Activated CD8-positive, alpha-beta memory T cell treated with anti-CD3 and anti-CD28 coated beads for 24 hours (primary cell): ENCODE results near the gene GRID1.
"Not testable (repeated sequence)": the region's sequence is repeated elsewhere in the genome, so short reads cannot be mapped to it uniquely, and the experiment has no call there.

Source experiments
- DNase-seq: peaks from one replicate; pipeline ENCODE4 v3.0.0-alpha.2; 2020

Gene GRID1

DNA sequence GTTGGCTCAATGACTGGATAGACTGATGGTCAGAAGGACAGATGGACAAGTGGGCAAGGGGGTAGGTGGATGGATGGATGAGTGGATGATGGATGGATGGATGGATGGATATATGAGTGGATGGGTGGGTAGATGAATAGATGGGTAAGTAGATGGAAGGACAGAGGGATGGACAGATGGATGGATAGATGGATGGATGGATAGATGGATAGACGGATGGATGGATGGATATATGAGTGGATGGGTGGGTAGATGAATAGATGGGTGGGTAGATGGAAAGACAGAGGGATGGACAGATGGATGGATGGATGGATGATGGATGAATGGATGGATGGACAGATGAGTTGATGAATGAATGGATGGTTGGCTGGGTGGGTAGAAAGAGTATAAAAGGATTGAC, 119.5 kb downstream of the GRID1 start:
- DNase-seq, result no peak

GRCh38 chr10:86246279-86246940, 120.2 kb downstream of the GRID1 start:
- no peak for DNase-seq

GRCh38 chr10:86245015-86245394, 121.6 kb downstream of the GRID1 start:
- no peak for DNase-seq

GRCh38 chr10:86244297-86245014, 122.1 kb downstream of the GRID1 start:
- DNase-seq, result no peak

DNA sequence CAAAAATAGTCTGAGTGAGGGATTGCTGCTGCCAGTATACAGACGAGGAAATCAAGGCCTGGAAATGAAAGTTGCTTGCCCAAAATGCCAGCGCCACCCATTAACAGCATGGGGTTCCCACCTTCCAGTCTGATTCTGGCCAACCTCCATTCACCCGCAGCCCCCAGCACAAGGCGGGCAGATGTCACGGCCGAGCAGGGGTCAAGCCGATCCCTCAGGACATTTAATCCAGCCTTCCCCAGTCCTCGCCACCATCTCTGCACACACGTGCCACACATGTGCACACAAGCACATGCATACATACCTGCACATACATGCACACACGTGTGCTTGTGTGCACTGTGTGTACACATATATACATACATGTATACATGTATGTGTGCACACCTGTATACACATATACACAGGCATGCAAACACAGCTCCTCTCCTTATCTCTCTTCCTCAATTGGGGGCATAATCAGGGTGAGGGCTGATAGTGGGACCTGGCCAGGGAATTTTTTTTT, 122.9 kb downstream of the GRID1 start:
- no peak for DNase-seq

DNA sequence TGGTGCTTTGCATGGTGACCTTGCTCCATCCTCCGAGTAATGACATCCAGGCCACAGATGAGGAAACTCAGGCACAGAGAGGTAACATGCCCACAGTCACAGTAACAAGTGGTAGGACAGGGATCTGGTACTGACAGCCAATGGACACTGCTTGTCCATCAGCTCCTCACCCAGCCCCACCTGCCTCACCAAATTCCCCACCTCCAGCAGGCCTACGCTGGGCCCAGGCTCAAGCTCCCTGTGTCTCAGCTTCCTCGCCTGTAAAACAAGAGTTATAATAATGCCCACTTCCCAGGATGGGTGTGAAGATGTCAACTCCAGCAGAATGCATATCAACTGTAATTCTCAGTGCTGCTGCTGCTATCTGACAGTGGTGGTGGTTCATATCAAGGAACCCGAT, 123.8 kb downstream of the GRID1 start:
- DNase-seq, result no peak

GRCh38 chr10:86238089-86238488, 128.5 kb downstream of the GRID1 start:
- DNase-seq, result not testable (repeated sequence)

- no peak for DNase-seq
Measured at GRCh38 chr10:86234541-86235270, 131.9 kb downstream of the GRID1 start.

GRCh38 chr10:86234107-86234506, 132.5 kb downstream of the GRID1 start:
- no peak for DNase-seq

DNA sequence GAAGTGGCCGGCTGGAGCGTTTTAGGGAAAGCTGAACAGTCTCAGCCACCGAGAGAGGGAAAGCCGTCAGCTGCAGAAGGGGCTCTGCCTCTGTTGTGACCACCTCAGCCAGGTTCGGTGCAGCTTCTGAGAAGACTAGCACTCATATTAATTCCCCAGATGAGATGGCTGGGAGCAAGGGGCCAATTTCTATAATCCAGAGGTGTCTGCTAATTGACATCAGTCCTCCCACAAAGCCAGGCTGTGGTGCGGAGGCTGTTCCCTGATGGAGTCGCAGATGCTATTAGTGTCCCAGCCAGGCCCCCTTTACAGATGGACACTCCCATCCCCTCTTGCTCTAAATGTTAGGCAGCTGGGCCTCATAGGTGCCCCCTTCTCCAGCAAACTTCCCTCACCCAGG, 133.5 kb downstream of the GRID1 start:
- DNase-seq, result no peak

- DNase-seq, result no peak
Measured at GRCh38 chr10:86232644-86233043, 134.0 kb downstream of the GRID1 start.

DNA sequence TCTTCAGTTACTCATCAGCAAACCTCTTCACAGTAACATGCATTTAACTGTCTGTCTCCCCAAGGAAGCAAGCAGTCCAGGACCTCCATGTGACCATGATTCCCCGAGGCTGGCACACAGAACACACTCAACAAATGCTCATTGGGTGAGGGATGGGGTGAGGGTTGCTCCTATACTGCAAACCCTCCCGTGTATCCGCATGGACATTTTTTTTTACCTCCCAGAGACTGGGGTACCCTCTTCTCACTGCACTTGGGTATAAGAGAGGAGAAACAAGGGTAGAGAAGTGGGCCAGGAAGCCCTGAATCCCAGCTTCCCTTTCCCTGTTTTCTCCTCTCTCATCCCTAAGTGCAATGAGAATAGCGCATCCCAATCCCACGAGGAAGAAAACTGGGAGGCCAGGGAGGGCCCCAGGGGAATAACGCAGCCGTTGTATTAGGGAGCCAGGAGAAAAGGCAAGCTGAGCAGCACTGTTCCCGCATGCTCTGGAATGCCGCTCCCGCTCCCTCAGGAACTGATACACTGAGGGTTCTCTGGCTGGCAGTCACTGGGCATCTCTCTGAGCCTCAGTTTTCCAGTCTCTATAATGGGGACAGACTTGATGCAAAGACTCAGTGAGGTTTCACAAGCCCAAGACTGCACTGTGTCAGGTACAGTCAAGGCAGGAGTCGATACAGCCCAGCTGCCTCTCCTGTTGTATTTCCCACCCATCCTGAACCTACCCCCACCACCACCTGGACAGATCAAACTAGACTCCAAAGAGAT, 134.6 kb downstream of the GRID1 start:
- no peak for DNase-seq

- no peak for DNase-seq
Measured at GRCh38 chr10:86230557-86231180, 135.9 kb downstream of the GRID1 start.

DNA sequence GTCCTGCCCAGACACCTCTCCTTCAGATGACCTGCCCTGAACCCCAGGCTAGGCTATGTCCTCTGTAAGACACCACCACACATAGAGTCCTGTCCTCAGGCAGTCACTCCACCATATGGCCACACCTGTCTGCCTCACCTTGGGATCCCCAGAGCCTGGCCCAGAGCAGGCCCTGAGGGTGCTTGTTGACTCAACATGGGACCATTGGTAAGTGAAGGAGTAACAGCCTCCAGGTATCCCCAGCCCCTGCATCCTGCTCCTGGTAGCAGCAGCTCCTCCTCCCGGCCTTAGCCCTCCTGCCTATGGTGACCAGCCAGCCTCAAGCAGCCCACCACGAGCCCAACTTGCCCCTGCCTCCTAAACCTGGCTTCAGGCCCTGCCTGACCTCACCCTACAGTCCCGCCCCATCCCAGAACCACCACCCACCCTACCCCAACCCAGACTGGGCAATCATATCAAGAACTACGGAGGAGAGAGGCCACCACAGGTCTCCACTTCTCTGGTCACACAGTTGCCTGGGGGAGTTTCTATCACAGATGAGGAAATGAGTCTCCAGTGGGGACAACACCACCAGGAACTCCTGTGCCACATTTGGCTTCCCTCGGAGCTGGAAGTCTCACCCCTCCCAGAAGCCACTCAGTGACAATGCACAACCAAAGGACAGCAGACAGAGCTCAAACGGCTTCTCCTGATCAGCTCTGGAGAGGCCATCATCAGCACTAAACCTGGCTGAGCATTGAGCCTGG, 136.6 kb downstream of the GRID1 start:
- no peak for DNase-seq

DNA sequence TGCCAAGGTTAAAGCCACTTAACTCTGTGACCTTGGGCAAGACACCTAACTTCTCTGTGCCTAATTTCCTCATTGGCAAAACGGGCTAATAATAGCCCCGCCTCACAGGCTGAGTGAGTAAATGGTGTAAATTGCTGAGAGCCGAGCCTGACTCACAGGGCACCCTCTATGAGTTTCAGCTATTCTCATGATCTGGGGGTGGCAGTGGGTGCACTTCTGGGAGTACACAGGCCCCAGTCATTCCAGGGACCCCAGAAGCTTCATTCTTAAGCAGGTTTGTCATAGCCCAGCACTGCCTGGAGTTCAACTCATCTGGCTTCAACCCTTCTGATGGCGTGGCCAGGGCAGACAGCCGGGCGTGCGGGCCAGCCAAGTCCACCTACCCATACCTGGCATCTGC, 137.2 kb downstream of the GRID1 start:
- DNase-seq, result no peak

DNA sequence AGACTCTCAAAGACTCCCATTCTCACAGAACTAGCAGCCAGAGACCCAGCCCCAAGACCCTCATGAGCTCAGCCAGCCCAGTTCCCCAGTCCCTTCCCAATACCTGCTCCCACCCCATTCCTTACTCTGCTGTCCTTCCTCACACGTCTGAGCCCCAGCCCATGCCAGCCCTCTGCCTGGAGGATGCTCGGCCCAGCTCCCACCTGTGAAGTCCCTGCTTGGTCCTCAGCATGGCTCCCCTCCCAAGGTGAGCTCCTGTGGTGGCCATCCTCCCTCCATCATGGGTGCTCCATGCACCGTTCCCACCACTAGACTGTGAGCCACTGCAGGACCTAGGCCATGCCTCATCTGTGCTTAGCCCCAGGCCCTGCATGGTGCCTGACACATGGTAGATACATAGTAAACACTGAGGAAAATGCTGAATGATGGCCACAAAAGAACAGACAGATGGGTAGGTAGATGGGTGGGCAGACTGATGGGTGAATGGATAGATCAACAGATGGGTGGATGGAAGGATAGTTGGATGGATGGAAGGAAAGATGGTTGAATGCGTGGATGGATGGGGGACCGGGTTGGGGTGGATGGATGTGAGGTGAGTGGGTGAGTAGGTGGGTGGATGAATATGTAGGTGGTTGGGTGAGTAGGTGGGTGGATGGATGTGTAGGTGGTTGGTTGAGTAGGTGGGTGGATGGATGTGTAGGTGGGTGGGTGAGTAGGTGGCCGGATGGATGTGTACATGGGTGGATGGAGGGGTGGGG, 138.9 kb downstream of the GRID1 start:
- no peak for DNase-seq

- DNase-seq, result no peak
Measured at GRCh38 chr10:86226781-86227201, 139.8 kb downstream of the GRID1 start.

- no peak for DNase-seq
Measured at GRCh38 chr10:86226016-86226415, 140.6 kb downstream of the GRID1 start.

- DNase-seq, result no peak
Measured at GRCh38 chr10:86225103-86225782, 141.4 kb downstream of the GRID1 start.

DNA sequence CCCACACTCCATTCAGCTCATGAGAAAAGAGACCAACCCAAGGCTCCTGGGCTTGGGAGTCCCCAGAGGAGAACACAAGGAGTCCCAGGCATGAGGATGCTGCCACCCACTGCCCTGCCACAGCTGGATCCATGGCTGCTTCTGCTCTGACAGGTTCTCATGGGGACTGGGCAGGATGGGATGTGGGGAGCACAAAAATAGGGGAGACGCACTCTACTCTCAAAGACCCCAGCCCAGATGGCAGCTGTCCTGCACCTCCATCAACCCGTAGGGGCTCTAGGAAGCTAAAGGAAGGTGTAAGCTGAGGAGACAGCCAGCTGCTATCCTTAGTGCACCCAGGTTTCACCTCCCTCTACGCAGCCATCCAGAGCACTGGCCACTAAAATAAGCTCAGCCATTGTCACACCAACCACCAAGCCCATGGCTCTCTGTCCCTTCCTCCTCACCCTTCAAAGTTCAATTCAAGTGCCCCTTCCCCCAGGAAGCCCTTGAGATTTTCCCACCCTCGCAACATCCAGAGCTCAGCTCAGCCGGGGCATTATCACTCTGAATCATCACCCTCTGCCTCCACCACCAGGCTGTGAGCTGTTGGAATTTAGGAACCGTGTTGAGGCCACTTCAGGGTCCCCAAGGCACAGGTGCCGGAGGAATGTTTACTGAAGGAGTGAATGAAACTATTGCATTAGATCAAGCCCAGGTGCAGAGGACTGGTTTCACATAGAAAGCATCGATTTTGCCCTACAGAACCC, 142.1 kb downstream of the GRID1 start:
- DNase-seq, result no peak
